B cell (primary cell): ENCODE measurements around the gene ZNF516. TPM values are rescaled to one million over a fixed set of nuclear protein-coding genes. Genes with fewer than 3 reads are reported as not detected.
A peak's percentile ranks its signal among the peaks of the same experiment; 100 is the strongest.

Experiments
- ATAC-seq: fragments of 200-7000 bp; cut with Tn5 transposase; one replicate; pipeline ENCODE4 v1.10.0; 2021; ENCODE audit warnings: low read depth, mild to moderate bottlenecking, moderate number of reproducible peaks, moderate library complexity
- CTCF ChIA-PET: fragments of 350-600 bp; sonication (Branson Sonifier 250); formaldehyde crosslinking; loops from one replicate; lab custom pipeline; 2021; ENCODE audit warnings: antibody characterized with exemption, inconsistent platforms; lab: Charles Lee
- POLR2A ChIA-PET: fragments of 350-600 bp; sonication (Branson Sonifier 250); formaldehyde crosslinking; loops from one replicate; lab custom pipeline; 2021; ENCODE audit warnings: antibody characterized with exemption; lab: Charles Lee
- DNase-seq: peaks from one replicate; pipeline ENCODE4 v3.0.0; 2013
- H2AFZ ChIP-seq: 2 replicates; pipeline ENCODE4 v1.6.1; 2012; ENCODE audit warnings: mild to moderate bottlenecking, low read depth, low read length; ENCODE audit not compliant: insufficient read depth, poor library complexity, severe bottlenecking
- H3K27ac ChIP-seq, 2 donors: 1 replicate in 1 of 2; 2 replicates in 1 of 2; pipeline ENCODE4 v1.5.1; 2012 to 2013; ENCODE audit warnings: low read length in 2 of 2, mild to moderate bottlenecking in 2 of 2, moderate library complexity in 1 of 2
- H3K27me3 ChIP-seq, 4 experiments: fragments of 200-600 bp in 1 of 4; sonication (generic) in 1 of 4; replicated peaks in 1 of 4; 1 replicate in 2 of 4; 2 replicates in 2 of 4; pipeline versions ENCODE4 v1.6.1 to v1.7.0; 2013 to 2016; ENCODE audit warnings: low read length in 3 of 4, mild to moderate bottlenecking in 2 of 4, mixed read lengths in 1 of 4, moderate library complexity in 1 of 4; ENCODE audit not compliant: insufficient read depth in 4 of 4, control insufficient read depth in 3 of 4; ENCODE audit errors: control extremely low read depth in 1 of 4
- H3K36me3 ChIP-seq, 2 experiments: replicated peaks in 1 of 2; 1 replicate in 1 of 2; 2 replicates in 1 of 2; pipeline versions ENCODE4 v1.6.1 to v1.7.1; 2013; ENCODE audit warnings: low read length in 1 of 2; ENCODE audit not compliant: insufficient read depth in 2 of 2, control insufficient read depth in 1 of 2; ENCODE audit errors: control extremely low read depth in 1 of 2, extremely low read depth in 1 of 2
- H3K4me1 ChIP-seq, 2 donors: fragments of 200-600 bp in 1 of 2; sonication (generic) in 1 of 2; 1 replicate in 1 of 2; 2 replicates in 1 of 2; pipeline versions ENCODE4 v1.5.1 to v1.6.1; 2013 to 2017; ENCODE audit warnings: low read length in 2 of 2; ENCODE audit not compliant: control insufficient read depth in 2 of 2, insufficient read depth in 2 of 2
- H3K4me2 ChIP-seq: replicated peaks from 2 replicates; pipeline ENCODE3; 2012; ENCODE audit warnings: mild to moderate bottlenecking, low read depth, low read length; ENCODE audit not compliant: poor library complexity, severe bottlenecking
- H3K4me3 ChIP-seq, 5 experiments: fragments of 200-600 bp in 1 of 5; sonication (generic) in 1 of 5; 1 replicate in 3 of 5; 2 replicates in 2 of 5; pipeline versions ENCODE4 v1.5.1 to v1.7.0; 2011 to 2016; ENCODE audit warnings: low read length in 4 of 5, mild to moderate bottlenecking in 4 of 5, low read depth in 2 of 5, control low read depth in 1 of 5, moderate library complexity in 1 of 5; ENCODE audit not compliant: insufficient read depth in 1 of 5; ENCODE audit errors: control extremely low read depth in 1 of 5, extremely low read depth in 1 of 5
- H3K79me2 ChIP-seq: fragments of 200-600 bp; sonication (generic); one replicate; pipeline ENCODE4 v1.6.0; 2016; ENCODE audit warnings: low read length; ENCODE audit not compliant: control insufficient read depth, insufficient read depth
- H3K9ac ChIP-seq: fragments of 200-600 bp; sonication (generic); 2 replicates; pipeline ENCODE4 v1.6.1; 2017; ENCODE audit warnings: mild to moderate bottlenecking, low read length, moderate library complexity
- H3K9me3 ChIP-seq, 3 donors: one replicate each; pipeline versions ENCODE4 v1.6.1 to v1.7.1; 2013; ENCODE audit warnings: low read length in 2 of 3; ENCODE audit not compliant: control insufficient read depth in 2 of 3, insufficient read depth in 1 of 3; ENCODE audit errors: control extremely low read depth in 1 of 3
- H4K20me1 ChIP-seq: 2 replicates; pipeline ENCODE4 v1.6.0; 2012; ENCODE audit warnings: mild to moderate bottlenecking, low read length; ENCODE audit not compliant: insufficient read depth, control insufficient read depth, poor library complexity, severe bottlenecking
- H3K27ac Mint-ChIP-seq: one replicate; pipeline ENCODE4 v1.8.0; 2021; ENCODE audit warnings: mixed read lengths
- H3K27me3 Mint-ChIP-seq: one replicate; pipeline ENCODE4 v1.8.0; 2021; ENCODE audit warnings: mixed read lengths
- H3K4me1 Mint-ChIP-seq: one replicate; pipeline ENCODE4 v1.8.0; 2021; ENCODE audit warnings: mixed read lengths
- H3K4me3 Mint-ChIP-seq: one replicate; pipeline ENCODE4 v1.8.0; 2021; ENCODE audit warnings: mixed read lengths
- H3K9me3 Mint-ChIP-seq: one replicate; pipeline ENCODE4 v1.8.0; 2022; ENCODE audit warnings: mixed read lengths; ENCODE audit not compliant: insufficient read depth
- CTCF ChIP-seq: fragments of 200-600 bp; IDR thresholded peaks from one replicate; pipeline ENCODE4 v1.8.0; 2022; ENCODE audit warnings: antibody characterized with exemption, mild to moderate bottlenecking
- EZH2 ChIP-seq: IDR thresholded peaks from 2 replicates; pipeline ENCODE4 v1.6.1; 2012; ENCODE audit warnings: borderline replicate concordance, low read depth, mild to moderate bottlenecking, moderate library complexity, low read length; ENCODE audit not compliant: insufficient read depth, poor library complexity, severe bottlenecking
- WGBS: methylation state at CpG from one replicate; pipeline ENCODE4 v1.1.5; 2013; ENCODE audit warnings: missing lambda C conversion rate; ENCODE audit not compliant: insufficient coverage; 5-methylcytosine and 5-hydroxymethylcytosine counted together
- intact Hi-C: fragments of 100-400 bp; cut with micrococcal nuclease; formaldehyde crosslinking; loops from one replicate; pipeline ENCODE4 v1.10.0; 2022
- polyA plus RNA-seq: library from polyadenylated mRNA; depleted of rRNA; stranded (reverse); fragments of >200 nt; gene quantifications from 2 replicates; pipeline ENCODE4 v1.2.3, GENCODE V29; 2012
- total RNA-seq, 2 donors: library from RNA; stranded (reverse); fragments of 120-200 nt in 1 of 2; gene quantifications; 1 replicate in 1 of 2; 2 replicates in 1 of 2; pipeline versions ENCODE4 v1.2.3 to v1.2.4, GENCODE V29; 2013 to 2022

ZNF516 gene
- total and polyA plus RNA-seq, 2 donors (not counting 1 experiment from before 2014, with no cell fraction given) = 6.7 to 27.1 TPM

- intact Hi-C loops = loop anchor here (2.0 to 10.0 kb wide), 5 partner anchors 329 to 1895 kb away; partner anchors contain the start of genes TSHZ1 and ZNF236
- TF ChIP-seq EZH2 (no peak), CTCF (no peak)
- H4K20me1 ChIP-seq = peaks cover under 1% of the 10 kb centered on the region
- H2AFZ ChIP-seq = peak overlapping the region; percentile 72
- POLR2A ChIA-PET = interaction anchor here (0.5 to 0.8 kb wide), 2 partner anchors 17 to 822 kb away, joined by 3 read pairs; no protein-coding TSS in a partner anchor
- Mint-ChIP-seq H3K9me3 (no peaks in the 10 kb centered on the region), H3K27ac (peak overlapping the region; percentile 94), H3K4me3 (peak overlapping the region; percentile 95), H3K27me3 (peaks cover 21% of the 10 kb centered on the region), H3K4me1 (peaks cover 56% of the 10 kb centered on the region)
- H3K4me1 ChIP-seq = peaks cover 23 to 45% of the 10 kb centered on the region in 2 donors
- WGBS = 1% methylated on average over 19 of the region's 31 CpGs
- peaks cover 0 to 7% (median 0%) of the 10 kb centered on the region in 3 donors for H3K9me3 ChIP-seq
- H3K27me3 ChIP-seq = peaks cover 0 to 10% (median 3%) of the 10 kb centered on the region in 4 experiments
- no peaks in the 10 kb centered on the region for H3K36me3 ChIP-seq
- H3K79me2 ChIP-seq = peaks cover 27% of the 10 kb centered on the region
- H3K9ac ChIP-seq = peak overlapping the region; percentile 79
- CTCF ChIA-PET = interaction anchor here (0.8 kb wide), 1 partner anchor 95 kb away, joined by 3 read pairs; no protein-coding TSS in a partner anchor
- peak overlapping the region; percentile 96 for H3K4me2 ChIP-seq
- no peak for DNase-seq
- peak overlapping the region; percentile 40 to 69 for H3K27ac ChIP-seq
- H3K4me3 ChIP-seq = peak overlapping the region; percentile 62 to 97 (median 77)
- ATAC-seq = peak; percentile 6
Observed at GRCh38 chr18:76493213-76494161, 1.6 kb downstream of the ZNF516 start.
